Esophagus muscularis mucosa (tissue), 4 donors: ENCODE results near the gene KDSR.

Source experiments
- CTCF ChIP-seq, 3 experiments: fragments of 200-600 bp in 2 of 3; fragments of 450-650 bp in 1 of 3; sonication (generic) in 2 of 3; IDR thresholded peaks; one replicate each; pipeline ENCODE4 v1.5.1; 2017 to 2019; ENCODE audit warnings: antibody characterized with exemption in 3 of 3, mild to moderate bottlenecking in 2 of 3, moderate library complexity in 1 of 3
- EP300 ChIP-seq: sonication (generic); formaldehyde crosslinking; IDR thresholded peaks from one replicate; pipeline ENCODE4 v1.6.1; 2017; ENCODE audit warnings: antibody characterized with exemption
- POLR2A ChIP-seq: fragments of 450-650 bp; IDR thresholded peaks from one replicate; pipeline ENCODE4 v1.6.1; 2017; ENCODE audit warnings: antibody characterized with exemption, moderate library complexity, mild to moderate bottlenecking, low read depth
- POLR2AphosphoS5 ChIP-seq, 2 donors: sonication (generic); formaldehyde crosslinking; IDR thresholded peaks; one replicate each; pipeline ENCODE4 v1.6.1; 2017; ENCODE audit warnings: antibody characterized with exemption in 2 of 2

- TF ChIP-seq POLR2A (no peak), CTCF (IDR thresholded peaks at IDR 0.05) (no peak), POLR2AphosphoS5 (IDR thresholded peaks at IDR 0.05) (no peak), EP300 (no peak)
Measured at GRCh38 chr18:63395503-63395902, 28.5 kb upstream of the KDSR start.
